Measurements from ENCODE around the gene SH3RF1.

DNA sequence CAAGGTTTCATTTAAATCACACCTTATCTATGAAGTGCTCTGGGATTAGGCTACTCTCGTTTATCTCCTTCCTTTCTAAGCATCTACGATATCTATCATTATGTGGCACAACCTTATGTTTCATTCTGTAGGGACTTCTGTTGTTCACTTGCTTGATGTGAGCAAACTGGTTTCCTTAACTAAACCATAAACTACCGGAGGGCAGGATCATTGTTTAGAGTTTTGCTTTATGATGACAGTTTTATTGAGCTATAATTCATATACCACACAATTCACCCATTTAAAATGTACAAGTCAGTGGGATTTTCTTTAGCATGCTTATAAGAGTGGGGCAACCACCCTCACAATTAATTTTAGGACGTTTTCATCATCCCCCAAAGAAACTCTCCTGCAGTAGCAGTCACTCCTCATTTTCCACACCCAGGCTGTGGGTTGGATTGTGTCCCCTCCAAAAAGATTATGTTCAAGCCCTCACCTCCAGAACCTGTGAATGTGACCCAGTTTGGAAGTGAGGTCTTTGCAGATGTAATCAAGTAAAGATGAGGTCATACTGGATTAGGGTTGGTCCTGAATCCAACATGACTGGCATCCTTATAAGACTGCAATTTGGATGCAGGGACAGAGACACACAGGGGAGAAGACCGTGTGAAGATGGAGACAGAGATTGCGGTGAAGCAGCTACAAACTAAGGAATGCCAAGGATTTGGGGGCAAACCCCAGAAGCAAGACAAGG is 42.1 kb upstream of the SH3RF1 start:
- TF ChIP-seq, protein P1, sequence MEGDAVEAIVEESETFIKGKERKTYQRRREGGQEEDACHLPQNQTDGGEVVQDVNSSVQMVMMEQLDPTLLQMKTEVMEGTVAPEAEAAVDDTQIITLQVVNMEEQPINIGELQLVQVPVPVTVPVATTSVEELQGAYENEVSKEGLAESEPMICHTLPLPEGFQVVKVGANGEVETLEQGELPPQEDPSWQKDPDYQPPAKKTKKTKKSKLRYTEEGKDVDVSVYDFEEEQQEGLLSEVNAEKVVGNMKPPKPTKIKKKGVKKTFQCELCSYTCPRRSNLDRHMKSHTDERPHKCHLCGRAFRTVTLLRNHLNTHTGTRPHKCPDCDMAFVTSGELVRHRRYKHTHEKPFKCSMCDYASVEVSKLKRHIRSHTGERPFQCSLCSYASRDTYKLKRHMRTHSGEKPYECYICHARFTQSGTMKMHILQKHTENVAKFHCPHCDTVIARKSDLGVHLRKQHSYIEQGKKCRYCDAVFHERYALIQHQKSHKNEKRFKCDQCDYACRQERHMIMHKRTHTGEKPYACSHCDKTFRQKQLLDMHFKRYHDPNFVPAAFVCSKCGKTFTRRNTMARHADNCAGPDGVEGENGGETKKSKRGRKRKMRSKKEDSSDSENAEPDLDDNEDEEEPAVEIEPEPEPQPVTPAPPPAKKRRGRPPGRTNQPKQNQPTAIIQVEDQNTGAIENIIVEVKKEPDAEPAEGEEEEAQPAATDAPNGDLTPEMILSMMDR (IDR thresholded peaks at IDR 0.05 in 2 of 3, conservative IDR thresholded peaks at IDR 0.05 in 1 of 3; ENCODE audit: borderline replicate concordance in 1 of 3, insufficient read depth in 1 of 3, low read depth in 2 of 3, low read length in 2 of 3) = no peak
- TF ChIP-seq ZFX (IDR thresholded peaks at IDR 0.05) (no peak), JUND (IDR thresholded peaks at IDR 0.05) (no peak)
